GM10266 (cell line): ENCODE data around the gene HEXA.

Experiments
- DNase-seq: peaks from one replicate; pipeline ENCODE4 v3.0.0; 2012; ENCODE audit errors: extremely low spot score
- TF ChIP-seq, protein P1 (sequence below): IDR thresholded peaks from 2 replicates; pipeline ENCODE4 v1.5.1; 2012; ENCODE audit warnings: mild to moderate bottlenecking, low read depth; ENCODE audit not compliant: control insufficient read depth, insufficient read depth; ENCODE audit errors: missing control alignments

The HEXA gene

DNA sequence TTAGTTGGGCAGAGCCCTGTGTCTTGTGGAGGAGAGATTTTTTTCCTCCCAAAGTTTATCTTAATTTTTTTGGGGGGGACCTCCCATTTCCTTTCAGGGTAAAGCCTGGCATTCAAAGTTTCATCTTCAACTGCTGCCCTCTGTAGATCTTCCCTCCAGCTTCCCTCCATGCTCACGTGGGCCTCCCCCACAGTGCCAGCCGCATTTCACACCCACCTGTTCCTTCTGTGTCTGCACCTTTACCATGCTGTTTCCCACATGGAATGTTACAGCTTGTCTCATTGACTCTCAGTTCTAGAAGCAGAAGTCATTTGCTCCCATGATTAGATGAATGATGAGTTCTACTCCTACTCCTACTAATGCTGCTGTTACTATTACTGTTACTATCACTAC, 62.4 kb downstream of the HEXA start:
- no peak for DNase-seq
- TF ChIP-seq, protein P1, sequence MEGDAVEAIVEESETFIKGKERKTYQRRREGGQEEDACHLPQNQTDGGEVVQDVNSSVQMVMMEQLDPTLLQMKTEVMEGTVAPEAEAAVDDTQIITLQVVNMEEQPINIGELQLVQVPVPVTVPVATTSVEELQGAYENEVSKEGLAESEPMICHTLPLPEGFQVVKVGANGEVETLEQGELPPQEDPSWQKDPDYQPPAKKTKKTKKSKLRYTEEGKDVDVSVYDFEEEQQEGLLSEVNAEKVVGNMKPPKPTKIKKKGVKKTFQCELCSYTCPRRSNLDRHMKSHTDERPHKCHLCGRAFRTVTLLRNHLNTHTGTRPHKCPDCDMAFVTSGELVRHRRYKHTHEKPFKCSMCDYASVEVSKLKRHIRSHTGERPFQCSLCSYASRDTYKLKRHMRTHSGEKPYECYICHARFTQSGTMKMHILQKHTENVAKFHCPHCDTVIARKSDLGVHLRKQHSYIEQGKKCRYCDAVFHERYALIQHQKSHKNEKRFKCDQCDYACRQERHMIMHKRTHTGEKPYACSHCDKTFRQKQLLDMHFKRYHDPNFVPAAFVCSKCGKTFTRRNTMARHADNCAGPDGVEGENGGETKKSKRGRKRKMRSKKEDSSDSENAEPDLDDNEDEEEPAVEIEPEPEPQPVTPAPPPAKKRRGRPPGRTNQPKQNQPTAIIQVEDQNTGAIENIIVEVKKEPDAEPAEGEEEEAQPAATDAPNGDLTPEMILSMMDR: no peak

DNA sequence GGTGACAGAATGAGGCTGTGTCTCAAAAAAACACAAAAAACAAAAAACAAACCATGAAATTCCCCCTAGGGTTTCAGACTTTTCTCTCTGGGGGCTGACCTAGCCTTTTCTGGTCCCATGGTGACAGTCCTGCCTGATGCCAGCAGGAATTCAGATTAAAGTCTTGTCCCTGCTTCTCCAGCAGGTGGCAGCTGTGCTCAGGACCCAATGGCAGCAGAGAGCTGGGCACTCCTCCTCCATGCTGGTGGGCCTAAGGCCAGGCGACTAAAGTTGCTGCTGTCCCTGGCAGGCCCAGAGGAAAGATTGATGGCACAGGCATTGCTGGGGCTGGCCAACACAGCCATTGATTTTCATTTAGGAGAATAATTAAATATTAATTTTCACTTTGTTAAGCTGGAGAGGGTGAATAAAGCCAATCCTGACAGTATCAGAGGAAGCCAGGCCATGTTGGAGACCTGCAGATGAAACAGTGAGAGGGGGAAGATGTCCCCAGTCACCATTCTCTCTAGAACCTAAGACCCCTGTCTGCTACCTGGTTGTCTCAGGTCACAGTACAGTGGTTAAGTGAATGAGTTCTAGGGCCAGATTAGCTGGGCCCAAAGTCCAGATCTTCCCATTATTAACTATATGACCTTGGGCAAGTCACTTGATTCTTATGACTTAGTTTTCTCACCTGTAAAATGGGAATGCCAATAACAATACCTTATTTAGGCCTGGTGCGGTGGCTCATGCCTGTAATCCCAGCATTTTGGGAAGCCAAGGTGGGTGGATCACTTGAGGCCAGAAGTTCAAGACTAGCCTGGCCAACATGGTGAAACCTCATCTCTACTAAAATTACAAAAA, 63.0 kb downstream of the HEXA start:
- DNase-seq: peak; percentile 84
- TF ChIP-seq, protein P1: peak; percentile 84

DNA sequence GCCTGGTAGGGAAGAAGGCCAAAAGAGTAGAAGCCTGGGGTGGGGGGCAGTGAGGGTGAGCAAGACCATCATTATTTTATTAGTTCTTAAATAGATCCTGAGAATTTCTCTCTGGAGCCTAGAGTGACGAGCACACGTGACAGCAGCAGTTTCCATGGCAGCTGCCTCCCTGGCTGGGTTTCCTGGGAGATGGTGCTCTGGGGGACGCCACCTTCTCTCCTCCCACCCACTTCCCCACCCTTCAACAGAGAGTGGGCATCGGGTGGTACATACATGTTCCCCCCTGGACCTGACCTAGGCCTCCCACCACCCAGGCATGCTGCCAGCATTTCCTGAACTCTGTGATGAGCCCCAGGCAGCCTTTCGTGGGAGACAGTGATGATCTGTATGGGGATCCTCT, 68.8 kb downstream of the HEXA start:
- TF ChIP-seq, protein P1: no peak

DNA sequence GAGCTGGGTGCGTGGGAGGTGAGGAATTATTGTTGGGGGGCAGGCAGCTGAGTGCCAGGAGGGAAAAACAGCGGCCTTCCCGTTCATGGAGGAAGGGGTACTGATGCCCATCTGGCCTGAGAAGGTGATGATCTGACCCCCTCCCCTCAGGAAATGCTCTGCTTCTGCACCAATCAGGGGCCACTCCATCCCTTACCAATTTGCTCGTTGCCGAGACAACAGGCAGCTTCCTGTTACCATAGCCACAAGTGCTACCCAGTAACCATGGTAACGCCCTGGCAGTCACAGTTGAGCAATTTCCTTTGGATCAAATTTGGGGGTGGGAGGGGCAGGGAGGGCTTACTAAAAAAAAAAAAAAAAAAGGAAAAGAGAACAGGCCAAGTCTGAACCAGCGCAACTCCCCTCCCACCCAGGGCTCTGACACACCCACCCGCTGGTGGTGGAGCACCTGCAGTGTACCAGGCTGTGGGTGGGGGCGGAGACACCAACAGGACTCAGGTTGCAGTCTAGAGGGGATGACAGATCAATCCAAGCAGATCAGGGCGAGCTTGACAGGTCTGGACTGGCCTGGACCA, 69.5 kb downstream of the HEXA start:
- TF ChIP-seq, protein P1: no peak
- no peak for DNase-seq

More for the DNA sequence above, 68.8 kb downstream of the HEXA start:
- DNase-seq: no peak

DNA sequence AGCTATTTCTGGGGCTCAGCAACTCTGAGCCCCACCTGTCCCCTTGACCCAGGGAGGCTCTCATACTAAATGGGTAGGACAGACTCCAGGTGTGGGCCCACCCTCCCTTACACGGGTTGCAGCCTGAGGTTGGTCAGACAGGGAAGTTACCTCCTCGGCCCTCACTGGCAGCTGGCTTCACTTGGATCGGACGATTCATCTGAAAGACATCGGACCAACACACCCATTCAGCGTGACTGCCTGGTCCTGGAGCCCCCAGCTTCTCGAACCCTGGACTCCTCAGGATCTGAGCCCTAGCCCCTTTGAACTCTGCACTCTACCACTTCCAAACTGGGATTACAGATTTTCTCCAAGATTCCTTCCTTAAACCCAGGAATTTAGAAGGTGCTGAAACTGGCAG, 71.2 kb downstream of the HEXA start:
- no peak for DNase-seq

DNA sequence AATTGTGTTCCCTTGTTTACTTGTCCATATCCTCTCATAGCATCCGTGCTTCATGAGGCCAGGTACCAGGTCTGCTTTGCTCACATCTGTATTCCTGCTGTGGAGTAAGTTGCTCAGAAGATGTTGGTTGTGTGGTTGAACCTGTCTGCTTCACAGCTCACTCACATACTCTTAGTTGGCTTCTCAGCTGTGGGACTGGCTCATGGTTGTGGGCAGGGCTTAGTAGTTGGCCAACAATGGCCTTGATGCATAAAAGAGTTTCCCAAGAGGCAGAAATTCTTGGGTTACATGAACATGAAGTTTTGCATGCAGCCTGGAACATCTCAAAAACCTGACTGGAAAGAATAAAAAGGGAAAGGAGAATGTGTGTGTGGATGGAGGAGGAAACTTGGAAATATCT, 72.9 kb downstream of the HEXA start:
- no peak for DNase-seq
- TF ChIP-seq, protein P1: no peak

More for the DNA sequence above, 71.2 kb downstream of the HEXA start:
- TF ChIP-seq, protein P1: no peak
